GM18520 (cell line): ENCODE results near the gene FAM110A.
"Not testable (repeated sequence)": the region's sequence is repeated elsewhere in the genome, so short reads cannot be mapped to it uniquely, and the experiment has no call there.

Experiments
- ATAC-seq: cut with Tn5 transposase; IDR thresholded peaks from one replicate; pipeline ENCODE4 v1.9.1; 2021; ENCODE audit not compliant: unreplicated experiment

Gene FAM110A

GRCh38 chr20:822651-823573, 10.6 kb upstream of the FAM110A start:
- no peak for ATAC-seq

GRCh38 chr20:823574-823902, 10.0 kb upstream of the FAM110A start:
- no peak for ATAC-seq

GRCh38 chr20:824490-824889, 9.0 kb upstream of the FAM110A start:
- no peak for ATAC-seq

- ATAC-seq = no peak
Measured at GRCh38 chr20:824916-825315, 8.6 kb upstream of the FAM110A start.

- ATAC-seq = no peak
Measured at GRCh38 chr20:825710-826421, 7.6 kb upstream of the FAM110A start.

DNA sequence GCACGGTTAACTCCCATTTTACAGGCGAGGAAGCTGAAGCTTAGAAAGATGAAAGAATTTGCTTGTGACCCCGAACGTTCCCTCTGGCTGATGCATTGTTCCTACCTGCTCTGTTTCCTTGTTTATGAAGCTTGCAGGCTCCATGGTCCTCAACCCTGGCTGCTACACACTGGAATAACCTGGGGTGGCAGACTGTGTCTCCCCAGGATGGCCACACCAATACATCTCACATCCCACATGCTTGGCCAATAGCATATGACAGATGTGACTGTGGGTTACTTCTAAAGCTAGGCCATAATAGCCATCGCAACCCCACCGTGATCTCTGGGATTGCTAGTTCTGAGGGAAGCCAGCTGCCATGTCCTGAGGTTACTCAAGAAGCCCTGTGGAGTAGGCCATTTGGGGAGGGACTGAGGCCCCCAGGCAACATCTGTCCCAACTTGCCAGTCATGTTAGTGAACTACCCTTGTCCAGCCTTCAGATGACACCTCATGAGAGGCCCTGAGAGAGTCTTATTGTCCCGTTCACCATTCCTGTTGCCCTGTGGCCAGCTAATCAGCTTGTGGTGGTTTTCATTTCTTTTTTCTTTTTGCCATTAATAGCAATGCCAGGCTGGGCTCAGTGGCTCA, 6.7 kb upstream of the FAM110A start:
- ATAC-seq = no peak

DNA sequence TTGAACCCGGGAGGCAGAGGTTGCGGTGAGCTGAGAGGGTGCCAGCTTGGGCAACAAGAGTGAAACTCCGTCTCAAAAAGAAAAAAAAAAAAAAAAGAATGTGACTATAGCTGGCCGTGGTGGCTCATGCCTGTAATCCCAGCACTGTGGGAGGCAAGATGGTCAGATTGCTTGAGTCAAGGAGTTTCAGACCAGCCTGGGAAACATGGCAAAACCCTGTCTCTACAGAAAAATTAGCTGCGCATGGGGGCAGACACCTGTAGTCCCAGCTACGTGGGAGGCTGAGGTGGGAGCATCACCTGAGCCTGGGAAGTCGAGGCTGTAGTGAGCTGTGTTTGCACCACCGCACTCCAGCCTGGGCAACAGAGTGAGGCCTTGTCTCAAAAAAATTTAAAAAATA, 5.5 kb upstream of the FAM110A start:
- not testable (repeated sequence) for ATAC-seq

- ATAC-seq = no peak
Measured at GRCh38 chr20:828987-829386, 4.5 kb upstream of the FAM110A start.

DNA sequence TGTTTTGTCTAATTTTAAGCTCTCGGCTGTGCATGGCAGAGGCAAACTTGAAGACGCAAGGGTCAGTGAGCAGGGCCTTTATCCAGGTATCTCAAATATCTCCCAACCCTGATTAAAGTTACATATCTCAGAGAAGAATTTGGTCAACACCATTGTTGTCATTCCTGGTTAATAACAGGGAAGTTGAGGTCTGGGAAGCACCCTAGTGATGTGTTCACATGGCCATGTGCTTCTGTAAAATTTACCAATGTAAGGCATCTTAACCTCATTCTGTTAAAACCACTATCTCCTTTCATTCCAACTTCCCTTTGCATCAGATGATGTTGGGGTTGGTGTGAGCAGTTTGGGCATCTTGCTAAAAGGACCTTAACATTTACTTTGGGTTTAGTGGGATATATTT, 4.0 kb upstream of the FAM110A start:
- no peak for ATAC-seq

DNA sequence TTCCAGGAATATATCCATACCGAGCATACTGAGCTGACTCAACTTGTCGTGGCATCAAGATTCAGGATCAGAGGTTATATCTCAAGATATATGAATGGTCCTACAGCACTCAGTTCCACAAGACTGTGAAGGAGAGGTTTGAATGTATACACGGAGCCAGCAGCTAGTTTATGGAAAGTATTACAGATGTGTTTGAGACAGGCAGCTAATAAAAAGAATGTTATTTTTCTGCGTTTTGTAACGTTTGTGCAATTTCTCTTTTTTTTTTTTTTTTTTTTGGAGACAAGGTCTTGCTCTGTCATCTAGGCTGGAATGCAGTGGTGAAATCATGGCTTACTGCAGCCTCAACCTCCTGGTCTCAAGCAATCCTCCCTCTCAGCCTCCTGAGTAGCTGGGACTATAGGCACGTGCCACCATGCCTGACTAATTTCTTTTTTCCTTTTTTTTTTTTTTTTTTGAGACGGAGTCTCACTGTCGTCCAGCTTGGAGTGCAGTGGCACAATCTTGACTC, 3.4 kb upstream of the FAM110A start:
- no peak for ATAC-seq

GRCh38 chr20:831251-831650, 2.3 kb upstream of the FAM110A start:
- ATAC-seq = no peak

GRCh38 chr20:831956-832355, 1.6 kb upstream of the FAM110A start:
- ATAC-seq = no peak

DNA sequence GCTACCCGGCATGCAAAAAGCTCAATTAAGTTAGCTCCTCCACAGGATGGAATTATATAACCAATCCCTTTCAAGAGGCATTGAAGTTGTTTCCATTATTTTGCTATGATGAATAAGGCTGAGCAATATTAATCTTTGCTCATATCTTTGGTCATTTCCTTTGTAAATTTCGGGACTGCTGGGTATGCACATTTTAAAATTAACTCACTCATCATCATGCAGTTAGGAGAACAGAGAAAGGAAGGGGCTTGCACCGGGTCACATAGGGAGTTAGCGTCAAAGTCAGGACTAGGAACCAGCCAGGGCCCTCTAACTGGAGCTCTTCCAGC, 430 bp upstream of the FAM110A start:
- no peak for ATAC-seq

- ATAC-seq = no peak
Measured at GRCh38 chr20:834151-834746, 734 bp downstream of the FAM110A start.

- no peak for ATAC-seq
Measured at GRCh38 chr20:835608-836045, 2.1 kb downstream of the FAM110A start.

GRCh38 chr20:836190-836589, 2.7 kb downstream of the FAM110A start:
- ATAC-seq = no peak

DNA sequence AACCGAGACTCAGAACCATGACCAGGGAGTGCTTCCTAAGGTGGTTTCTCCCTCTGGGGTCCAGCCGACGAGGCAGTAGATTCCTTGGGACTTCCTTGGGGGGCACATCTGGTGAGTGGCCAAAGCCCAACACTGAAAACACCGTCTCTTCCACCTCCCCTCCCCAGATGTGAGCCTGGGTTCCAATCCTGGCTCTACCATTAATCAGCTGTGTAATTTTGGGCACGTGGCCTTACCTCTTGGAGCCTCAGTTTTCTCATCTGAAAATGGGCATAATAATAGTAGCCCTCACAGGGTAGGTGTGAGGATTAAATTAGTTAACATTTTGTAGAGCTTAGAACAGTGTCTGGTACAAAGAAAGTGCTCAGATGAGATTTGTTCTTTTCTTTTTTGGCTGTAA, 5.5 kb downstream of the FAM110A start:
- no peak for ATAC-seq

- no peak for ATAC-seq
Measured at GRCh38 chr20:839626-840025, 6.1 kb downstream of the FAM110A start.

GRCh38 chr20:840503-840857, 7.0 kb downstream of the FAM110A start:
- no peak for ATAC-seq

- no peak for ATAC-seq
Measured at GRCh38 chr20:840858-841567, 7.5 kb downstream of the FAM110A start.
